Glomerular visceral epithelial cell (primary cell): Measurements from ENCODE around the gene LTBP4.
"Not testable (repeated sequence)": the region's sequence is repeated elsewhere in the genome, so short reads cannot be mapped to it uniquely, and the experiment has no call there.

Source experiments
- DNase-seq: peaks from one replicate; pipeline ENCODE4 v3.0.0-alpha.2; 2016; ENCODE audit errors: extremely low spot score

LTBP4 gene, protein sequence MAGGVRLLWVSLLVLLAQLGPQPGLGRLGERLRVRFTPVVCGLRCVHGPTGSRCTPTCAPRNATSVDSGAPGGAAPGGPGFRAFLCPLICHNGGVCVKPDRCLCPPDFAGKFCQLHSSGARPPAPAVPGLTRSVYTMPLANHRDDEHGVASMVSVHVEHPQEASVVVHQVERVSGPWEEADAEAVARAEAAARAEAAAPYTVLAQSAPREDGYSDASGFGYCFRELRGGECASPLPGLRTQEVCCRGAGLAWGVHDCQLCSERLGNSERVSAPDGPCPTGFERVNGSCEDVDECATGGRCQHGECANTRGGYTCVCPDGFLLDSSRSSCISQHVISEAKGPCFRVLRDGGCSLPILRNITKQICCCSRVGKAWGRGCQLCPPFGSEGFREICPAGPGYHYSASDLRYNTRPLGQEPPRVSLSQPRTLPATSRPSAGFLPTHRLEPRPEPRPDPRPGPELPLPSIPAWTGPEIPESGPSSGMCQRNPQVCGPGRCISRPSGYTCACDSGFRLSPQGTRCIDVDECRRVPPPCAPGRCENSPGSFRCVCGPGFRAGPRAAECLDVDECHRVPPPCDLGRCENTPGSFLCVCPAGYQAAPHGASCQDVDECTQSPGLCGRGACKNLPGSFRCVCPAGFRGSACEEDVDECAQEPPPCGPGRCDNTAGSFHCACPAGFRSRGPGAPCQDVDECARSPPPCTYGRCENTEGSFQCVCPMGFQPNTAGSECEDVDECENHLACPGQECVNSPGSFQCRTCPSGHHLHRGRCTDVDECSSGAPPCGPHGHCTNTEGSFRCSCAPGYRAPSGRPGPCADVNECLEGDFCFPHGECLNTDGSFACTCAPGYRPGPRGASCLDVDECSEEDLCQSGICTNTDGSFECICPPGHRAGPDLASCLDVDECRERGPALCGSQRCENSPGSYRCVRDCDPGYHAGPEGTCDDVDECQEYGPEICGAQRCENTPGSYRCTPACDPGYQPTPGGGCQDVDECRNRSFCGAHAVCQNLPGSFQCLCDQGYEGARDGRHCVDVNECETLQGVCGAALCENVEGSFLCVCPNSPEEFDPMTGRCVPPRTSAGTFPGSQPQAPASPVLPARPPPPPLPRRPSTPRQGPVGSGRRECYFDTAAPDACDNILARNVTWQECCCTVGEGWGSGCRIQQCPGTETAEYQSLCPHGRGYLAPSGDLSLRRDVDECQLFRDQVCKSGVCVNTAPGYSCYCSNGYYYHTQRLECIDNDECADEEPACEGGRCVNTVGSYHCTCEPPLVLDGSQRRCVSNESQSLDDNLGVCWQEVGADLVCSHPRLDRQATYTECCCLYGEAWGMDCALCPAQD (N-terminal part only)

GRCh38 chr19:40601134-40601974 is at the start of gene LTBP4:
Gene LTBP4 (plus strand): TSS chr19:40601369. CDS start chr19:40601388, 19 bp downstream.
- no peak for DNase-seq

DNA sequence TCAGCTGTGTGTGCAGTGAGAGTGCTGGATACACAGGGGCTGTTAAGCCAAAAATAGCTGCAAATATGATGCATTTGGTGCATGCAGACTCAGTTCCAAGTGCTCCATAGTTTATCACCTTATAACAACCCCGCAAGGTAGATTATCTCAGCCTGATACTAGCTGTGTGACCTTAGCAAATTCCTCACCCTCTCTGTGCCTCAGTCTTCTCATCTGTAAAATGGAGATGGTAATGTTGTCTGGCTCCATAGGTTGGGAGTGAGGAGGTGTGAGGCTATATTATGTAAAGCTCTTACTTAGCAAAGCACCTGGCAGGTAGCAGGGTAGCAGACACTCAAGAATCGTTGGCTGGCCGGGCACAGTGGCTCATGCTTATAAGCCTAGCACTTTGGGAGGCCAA is 48.3 kb upstream of the LTBP4 start:
- no peak for DNase-seq

- no peak for DNase-seq
Observed at GRCh38 chr19:40553885-40554857, 47.0 kb upstream of the LTBP4 start.

- no peak for DNase-seq
Observed at GRCh38 chr19:40555978-40556689, 45.0 kb upstream of the LTBP4 start.

DNA sequence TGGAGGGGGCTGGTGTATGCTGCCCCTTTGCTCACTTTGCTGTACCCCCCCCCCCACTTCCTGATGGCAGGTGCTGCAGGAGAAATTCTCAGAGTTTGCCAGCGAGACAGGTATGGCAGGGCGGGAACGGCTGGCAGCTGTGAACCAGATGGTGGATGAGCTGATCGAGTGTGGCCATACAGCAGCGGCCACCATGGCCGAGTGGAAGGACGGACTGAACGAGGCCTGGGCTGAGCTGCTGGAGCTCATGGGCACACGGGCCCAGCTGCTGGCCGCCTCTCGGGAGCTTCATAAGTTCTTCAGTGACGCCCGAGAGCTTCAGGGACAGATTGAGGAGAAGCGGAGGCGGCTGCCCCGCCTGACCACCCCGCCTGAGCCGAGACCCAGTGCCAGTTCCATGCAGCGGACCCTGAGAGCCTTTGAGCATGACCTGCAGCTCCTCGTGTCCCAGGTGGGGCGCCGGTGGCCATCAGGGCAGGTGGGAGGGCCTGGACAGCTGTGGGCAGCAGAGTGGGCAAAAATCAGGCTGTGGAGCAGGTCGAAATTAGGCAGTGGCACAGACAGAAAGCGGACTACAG is 44.1 kb upstream of the LTBP4 start:
- no peak for DNase-seq

- DNase-seq, result no peak
Observed at GRCh38 chr19:40559394-40559793, 41.8 kb upstream of the LTBP4 start.

DNA sequence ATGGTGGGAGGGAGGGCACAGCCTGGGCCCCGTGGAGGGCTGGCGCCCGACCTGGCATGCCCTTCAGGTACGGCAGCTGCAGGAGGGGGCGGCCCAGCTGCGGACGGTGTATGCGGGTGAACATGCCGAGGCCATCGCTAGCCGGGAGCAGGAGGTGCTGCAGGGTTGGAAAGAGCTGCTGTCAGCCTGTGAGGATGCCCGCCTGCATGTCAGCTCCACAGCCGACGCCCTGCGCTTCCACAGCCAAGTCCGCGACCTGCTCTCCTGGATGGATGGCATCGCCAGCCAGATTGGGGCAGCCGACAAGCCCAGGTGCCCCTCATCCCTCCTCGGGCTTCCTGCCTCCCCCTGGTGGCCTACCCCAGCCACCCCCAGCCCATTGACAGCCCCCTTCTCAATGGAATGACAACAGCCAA is 41.1 kb upstream of the LTBP4 start:
- DNase-seq, result no peak

DNA sequence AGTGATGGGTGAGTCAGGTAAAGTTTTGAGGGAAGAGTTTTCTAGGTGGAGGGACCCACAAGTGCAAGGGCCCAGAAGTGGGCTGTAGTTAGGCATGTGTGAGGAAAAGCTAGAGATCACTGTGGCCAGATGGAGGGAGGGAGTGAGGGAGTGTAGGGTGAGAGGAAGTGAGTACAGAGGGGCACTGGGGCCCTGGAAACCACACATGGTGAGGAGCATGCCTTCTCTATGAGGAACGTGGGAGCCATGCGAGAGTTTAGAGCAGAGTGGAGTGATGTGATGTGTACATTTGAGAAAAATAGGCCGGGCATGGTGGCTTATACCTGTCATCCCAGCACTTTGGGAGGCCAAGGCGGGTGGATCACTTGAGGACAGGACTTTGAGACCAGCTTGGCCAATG is 39.2 kb upstream of the LTBP4 start:
- DNase-seq, result no peak

GRCh38 chr19:40564535-40564934 is 36.6 kb upstream of the LTBP4 start:
- DNase-seq, result not testable (repeated sequence)

GRCh38 chr19:40565355-40565754 is 35.8 kb upstream of the LTBP4 start:
- no peak for DNase-seq

GRCh38 chr19:40565910-40566495 is 35.2 kb upstream of the LTBP4 start:
- DNase-seq, result no peak

GRCh38 chr19:40567040-40567749 is 34.0 kb upstream of the LTBP4 start:
- DNase-seq, result no peak

GRCh38 chr19:40567750-40568494 is 33.2 kb upstream of the LTBP4 start:
- DNase-seq, result no peak

DNA sequence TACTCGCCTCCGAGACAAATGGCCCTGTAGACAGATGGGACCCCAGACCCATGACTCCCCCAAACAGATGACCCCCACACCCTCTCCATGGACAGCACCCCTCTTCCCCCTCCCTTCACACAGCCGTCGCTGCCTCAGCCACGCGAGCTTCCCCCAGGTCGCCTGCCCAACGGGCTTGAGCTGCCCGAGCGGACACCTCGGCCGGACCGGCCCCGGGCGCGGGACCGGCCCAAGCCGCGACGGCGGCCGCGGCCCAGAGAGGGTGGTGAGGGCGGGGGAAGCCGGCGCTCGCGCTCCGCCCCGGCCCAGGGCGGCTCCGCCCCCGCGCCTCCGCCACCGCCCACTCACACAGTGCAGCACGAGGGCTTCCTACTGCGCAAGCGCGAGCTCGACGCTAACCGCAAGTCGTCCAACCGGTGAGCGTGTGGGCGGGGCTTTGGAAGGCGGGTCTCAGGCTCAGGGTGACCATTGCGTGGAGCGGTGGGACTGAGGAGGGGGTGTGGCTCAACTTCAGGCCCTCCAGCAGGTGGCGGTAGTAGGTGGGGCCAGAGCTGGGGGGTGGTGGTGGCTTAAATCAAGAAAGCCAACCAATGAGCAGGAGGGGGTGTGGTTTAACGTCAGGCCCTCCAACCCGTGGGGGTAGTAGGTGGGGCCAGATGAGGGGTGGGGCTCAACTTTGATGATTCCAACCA is 30.7 kb upstream of the LTBP4 start:
- DNase-seq, result peak; percentile 100

- DNase-seq, result no peak
Observed at GRCh38 chr19:40571005-40571318, 30.2 kb upstream of the LTBP4 start.

DNA sequence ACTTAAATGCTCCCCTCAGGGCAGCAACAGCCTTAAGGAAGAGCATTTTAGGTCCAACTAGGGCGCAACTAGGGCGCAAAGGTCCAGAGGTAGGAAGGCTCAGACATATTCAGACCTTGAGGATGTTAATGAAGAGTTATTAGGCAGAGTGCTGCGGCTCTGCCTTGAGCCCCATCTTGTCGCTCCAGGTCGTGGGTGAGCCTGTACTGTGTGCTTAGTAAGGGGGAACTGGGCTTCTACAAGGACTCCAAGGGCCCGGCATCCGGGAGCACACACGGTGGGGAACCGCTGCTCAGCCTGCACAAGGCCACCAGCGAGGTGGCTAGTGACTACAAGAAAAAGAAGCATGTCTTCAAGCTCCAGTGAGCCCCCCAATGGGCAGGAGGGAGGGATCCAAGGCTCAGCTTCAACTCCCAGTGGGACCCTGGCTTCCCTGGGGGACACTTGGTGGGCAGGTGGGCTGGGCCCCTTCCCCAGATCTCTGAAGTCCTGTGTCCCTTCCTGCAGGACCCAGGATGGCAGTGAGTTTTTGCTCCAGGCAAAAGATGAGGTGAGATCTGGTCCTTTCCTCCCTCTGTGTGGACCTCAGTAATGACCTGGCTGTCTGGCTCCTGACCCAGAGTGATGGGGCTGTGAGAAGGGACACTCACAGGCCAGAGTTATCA is 29.2 kb upstream of the LTBP4 start:
- DNase-seq, result no peak
